GM15510 (cell line): ENCODE data around the gene PRKCSH.

Experiments
- POLR2A ChIP-seq: IDR thresholded peaks from 3 replicates; pipeline ENCODE4 v1.6.1; 2011; ENCODE audit warnings: borderline replicate concordance; ENCODE audit not compliant: insufficient read length; ENCODE audit errors: extremely low read depth

PRKCSH gene

GRCh38 chr19:11479090-11479897 lies 43.9 kb downstream of the PRKCSH start:
- TF ChIP-seq POLR2A = no peak

DNA sequence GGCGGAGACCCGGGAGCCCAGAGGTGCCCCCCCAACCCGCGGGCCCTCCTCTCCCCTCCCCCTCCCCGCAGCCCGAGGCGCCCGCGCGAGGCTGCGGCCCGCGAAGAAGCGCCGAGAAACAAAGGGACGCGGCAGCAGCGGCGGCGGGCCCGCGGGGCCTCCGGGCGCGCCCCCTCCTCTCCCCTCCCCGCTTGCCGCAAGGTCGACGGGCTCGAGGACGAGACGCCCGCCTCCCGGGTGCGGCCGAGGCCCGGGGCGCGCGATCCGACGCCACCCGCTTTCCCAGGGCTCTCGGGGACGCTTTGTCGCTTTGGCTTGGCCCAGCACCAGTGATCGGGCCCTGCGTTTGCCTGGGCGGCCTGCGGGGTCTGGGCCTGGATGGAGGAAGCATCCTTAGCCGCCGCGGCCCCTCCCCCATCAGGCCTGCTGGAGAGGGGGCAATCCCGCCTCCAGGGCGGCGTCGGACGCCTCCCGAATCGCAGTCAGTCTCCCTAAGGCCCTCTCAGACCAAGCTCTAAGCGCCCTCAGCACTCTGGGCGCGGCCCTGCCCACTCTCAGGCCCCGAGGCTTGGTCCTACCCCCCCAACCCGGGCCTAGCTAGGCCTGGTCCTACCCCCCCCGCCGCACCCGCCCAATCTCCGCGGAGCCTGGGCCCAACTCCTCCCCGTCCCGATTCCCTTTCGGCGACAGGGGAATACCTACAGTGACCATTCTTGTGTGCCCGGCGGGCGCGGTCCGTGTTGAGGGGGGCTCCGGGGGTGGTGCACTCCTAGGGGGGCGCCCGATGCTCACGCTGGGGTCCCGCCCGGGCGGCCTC lies 44.7 kb downstream of the PRKCSH start:
- no peak for TF ChIP-seq POLR2A

- no peak for TF ChIP-seq POLR2A
Measured at GRCh38 chr19:11480715-11481533, 45.5 kb downstream of the PRKCSH start, which contains the start of gene ELAVL3. ELAVL3 (minus strand) TSS chr19:11481046; CDS start chr19:11480608, 438 bp downstream.

DNA sequence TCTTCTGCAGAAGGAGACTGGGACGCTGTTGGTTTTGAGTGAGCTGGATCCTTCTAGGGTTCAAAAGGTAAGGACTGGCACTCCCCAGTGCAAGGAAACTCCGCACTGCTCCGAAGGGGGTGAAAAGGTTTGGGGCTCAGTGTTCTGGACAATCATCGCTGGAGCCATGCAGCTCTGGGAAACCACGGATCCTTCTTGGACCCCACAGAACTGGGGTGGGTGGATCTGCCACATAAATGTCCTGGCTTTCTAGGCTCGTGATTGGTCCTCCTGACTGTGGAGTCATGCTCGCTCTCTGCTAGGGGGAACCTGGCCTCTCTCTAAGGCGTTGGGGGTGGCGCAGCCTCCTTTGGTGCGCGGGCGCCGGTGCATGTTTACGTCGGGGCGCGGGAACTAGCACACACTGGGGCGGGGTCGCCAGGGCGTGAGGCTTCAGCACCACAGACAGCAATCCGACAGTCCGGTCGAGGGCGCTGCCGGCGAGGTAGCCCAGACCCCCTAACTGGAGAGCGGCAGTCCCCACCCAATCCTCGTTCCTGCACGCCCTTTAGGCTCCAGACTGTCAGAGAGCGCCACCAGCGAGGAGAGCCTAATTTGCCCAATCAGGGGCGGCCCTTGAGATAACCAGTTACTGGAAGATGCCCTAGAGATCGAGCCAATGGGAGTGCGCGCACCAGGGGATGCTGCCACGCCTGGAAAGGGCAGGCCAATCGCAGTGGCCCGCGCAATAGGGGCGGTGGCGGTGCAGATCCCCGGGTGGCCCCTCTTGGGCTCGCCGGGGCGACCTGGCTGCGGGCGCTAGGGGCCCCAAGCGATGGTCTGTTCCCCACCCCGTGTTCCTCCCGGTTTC lies 46.3 kb downstream of the PRKCSH start:
- peak; percentile 44 for TF ChIP-seq POLR2A

DNA sequence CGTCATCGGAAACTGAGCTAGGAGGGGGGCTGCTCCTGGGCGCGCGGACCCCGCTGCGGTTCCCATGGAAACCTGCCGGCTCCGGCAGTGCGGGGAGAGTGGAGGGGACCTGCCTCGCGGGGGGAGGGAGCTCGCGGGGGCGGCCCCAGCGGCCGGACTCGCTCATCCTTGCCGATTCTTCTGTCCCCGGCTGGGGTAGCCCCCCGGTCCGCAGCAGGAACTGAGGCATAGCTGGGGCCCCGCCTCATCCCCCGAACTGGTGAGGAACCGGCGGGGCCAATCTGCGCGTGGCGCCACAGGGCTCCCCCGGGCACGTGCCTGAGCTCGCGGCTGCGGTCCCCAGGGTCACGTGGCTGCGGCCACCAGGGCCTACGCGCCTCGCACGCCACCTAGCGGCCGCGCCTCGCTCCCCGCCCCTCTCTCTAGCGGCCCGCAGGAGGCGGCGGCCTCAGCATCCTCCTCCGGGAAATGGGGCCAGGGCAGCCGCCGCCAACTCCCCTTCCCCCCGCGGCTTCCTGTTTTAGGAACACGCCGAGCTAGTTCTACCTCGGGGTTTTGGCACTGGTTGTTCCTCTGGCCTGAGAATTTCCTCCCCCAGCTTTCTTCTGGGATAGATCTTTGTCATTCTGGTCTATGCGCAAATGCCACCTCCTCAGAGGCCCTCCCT lies 47.1 kb downstream of the PRKCSH start:
- TF ChIP-seq POLR2A = peak; percentile 28

GRCh38 chr19:11483366-11484111 lies 48.1 kb downstream of the PRKCSH start:
- TF ChIP-seq POLR2A = no peak

DNA sequence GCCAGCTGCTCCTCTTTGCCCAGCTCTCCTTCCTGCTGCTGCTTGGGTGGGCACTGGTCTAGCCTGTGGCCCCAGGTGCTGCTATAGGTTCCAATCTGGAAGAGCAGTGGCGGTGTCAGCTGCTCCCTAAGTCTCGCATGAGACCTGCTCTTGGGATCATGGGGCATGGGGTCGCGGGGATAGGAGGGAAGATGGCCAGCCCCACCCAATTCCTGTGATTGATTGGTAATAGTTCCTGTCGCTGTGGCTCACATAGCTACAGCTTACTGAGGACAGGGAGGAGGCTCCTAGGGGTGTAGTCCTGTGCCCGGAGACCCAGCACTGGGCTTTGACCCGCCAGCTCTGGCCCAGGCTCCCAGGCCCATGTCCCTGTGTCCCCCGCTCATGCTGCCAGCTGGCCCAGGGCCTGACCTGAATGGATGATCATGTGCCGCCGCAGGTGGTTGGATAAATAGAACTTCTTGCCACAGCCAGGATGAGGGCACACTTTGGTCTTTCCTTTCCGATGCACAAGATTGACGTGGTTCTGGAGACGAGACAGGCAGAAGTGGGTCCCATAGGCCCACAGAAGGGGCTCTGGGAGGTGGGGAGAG lies 49.9 kb downstream of the PRKCSH start:
- no peak for TF ChIP-seq POLR2A

- TF ChIP-seq POLR2A = no peak
Measured at GRCh38 chr19:11486661-11487503, 51.4 kb downstream of the PRKCSH start.

DNA sequence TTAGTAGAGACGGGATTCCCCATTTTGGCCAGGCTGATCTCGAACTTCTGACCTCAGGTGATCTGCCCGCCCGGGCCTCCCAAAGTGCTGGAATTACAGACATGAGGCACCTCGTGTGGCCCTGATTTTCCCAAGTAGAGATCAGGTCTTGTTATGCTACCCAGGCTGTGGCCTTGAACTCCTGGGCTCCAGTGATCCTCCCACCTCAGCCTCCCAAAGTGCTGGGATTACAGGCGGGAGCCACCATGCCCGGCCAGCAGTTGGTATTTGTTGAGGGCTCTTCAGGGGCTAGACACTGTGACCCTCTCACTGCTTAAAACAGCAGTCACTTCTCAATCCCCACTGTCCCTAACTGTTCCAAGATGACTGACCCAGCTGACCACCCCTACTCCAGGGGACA lies 53.9 kb downstream of the PRKCSH start:
- no peak for TF ChIP-seq POLR2A

- TF ChIP-seq POLR2A = no peak
Measured at GRCh38 chr19:11494634-11495285, 59.3 kb downstream of the PRKCSH start.

GRCh38 chr19:11495481-11495880 lies 60.0 kb downstream of the PRKCSH start:
- no peak for TF ChIP-seq POLR2A
